ENCODE data around the gene CREB5. TPM values are rescaled to one million over a fixed set of nuclear protein-coding genes. Genes with fewer than 3 reads are reported as not detected.

The CREB5 gene
- total RNA-seq, 1 experiment from 2014 or later, result 5.2 TPM

DNA sequence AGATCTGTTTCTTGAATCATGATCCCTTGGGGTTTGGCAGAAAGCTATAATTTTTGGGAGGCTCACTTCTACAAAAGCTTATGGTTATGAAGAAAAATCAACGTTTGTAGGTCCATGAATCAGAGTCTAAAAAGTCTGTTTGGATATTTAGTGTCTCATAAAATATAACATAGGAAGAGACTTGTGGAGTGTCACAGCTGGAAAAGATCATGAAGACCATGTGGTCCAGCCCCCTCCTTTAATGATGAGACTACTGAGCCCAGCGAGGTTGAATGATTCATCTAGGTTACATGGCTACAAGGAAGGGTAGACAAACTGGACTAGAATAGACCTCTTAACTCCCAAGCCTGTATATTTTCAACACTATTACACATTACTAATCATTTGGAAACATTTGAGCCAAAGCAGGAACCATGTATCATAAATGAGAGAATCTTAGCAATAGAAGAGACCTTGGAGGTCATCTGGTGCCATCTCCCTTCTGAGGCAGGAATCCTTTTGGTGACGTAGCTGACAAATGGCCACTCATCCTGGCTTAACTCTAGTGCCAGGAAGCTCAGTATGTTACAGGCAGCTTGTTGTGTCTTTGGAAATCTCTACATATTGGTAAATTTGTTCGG lies 152.5 kb downstream of the CREB5 start:
- Histone ChIP-seq H3K79me2 (ENCODE audit: low read length) (no peaks in the 10 kb centered on the region), H3F3A (ENCODE audit: low read length, unreplicated experiment) (no peaks in the 10 kb centered on the region), H3K4me2 (ENCODE audit: low read length) (no peak overlapping the region), H3K9ac (ENCODE audit: low read length) (no peak overlapping the region), H3K27ac (ENCODE audit: low read length) (no peak overlapping the region), H3K27me3 (ENCODE audit: low read length) (no peaks in the 10 kb centered on the region; the same call in 1 of the 2 replicates), H3K4me3 (ENCODE audit: low read length) (no peak overlapping the region), H3K9me2 (replicated peaks; ENCODE audit: low read length) (no peaks in the 10 kb centered on the region), H4K20me1 (ENCODE audit: low read length) (no peaks in the 10 kb centered on the region), H2AFZ (ENCODE audit: low read length) (no peak overlapping the region), H3K36me3 (ENCODE audit: low read depth, low read length) (no peaks in the 10 kb centered on the region), H3K9me3 (ENCODE audit: low read length) (no peaks in the 10 kb centered on the region), H3K4me1 (ENCODE audit: insufficient read depth, low read length) (no peaks in the 10 kb centered on the region)
- ChIA-PET CTCF (no interaction called here), POLR2A (ENCODE audit: unreplicated experiment) (no interaction called here)
- no TSS peak for BruUV-seq (replicated peaks)
- ATAC-seq (no peak), DNase-seq (no peak)
- TF ChIP-seq EZH2phosphoT487 (IDR thresholded peaks at IDR 0.05; ENCODE audit: borderline replicate concordance, low read length) (no peak), EZH2 (IDR thresholded peaks at IDR 0.05; ENCODE audit: low read length, unreplicated experiment) (no peak)
- TF ChIP-seq, protein P1, sequence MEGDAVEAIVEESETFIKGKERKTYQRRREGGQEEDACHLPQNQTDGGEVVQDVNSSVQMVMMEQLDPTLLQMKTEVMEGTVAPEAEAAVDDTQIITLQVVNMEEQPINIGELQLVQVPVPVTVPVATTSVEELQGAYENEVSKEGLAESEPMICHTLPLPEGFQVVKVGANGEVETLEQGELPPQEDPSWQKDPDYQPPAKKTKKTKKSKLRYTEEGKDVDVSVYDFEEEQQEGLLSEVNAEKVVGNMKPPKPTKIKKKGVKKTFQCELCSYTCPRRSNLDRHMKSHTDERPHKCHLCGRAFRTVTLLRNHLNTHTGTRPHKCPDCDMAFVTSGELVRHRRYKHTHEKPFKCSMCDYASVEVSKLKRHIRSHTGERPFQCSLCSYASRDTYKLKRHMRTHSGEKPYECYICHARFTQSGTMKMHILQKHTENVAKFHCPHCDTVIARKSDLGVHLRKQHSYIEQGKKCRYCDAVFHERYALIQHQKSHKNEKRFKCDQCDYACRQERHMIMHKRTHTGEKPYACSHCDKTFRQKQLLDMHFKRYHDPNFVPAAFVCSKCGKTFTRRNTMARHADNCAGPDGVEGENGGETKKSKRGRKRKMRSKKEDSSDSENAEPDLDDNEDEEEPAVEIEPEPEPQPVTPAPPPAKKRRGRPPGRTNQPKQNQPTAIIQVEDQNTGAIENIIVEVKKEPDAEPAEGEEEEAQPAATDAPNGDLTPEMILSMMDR (conservative IDR thresholded peaks at IDR 0.05; ENCODE audit: low read depth, low read length), result no peak
- intact Hi-C loops (cut with micrococcal nuclease), result no loop called here

DNA sequence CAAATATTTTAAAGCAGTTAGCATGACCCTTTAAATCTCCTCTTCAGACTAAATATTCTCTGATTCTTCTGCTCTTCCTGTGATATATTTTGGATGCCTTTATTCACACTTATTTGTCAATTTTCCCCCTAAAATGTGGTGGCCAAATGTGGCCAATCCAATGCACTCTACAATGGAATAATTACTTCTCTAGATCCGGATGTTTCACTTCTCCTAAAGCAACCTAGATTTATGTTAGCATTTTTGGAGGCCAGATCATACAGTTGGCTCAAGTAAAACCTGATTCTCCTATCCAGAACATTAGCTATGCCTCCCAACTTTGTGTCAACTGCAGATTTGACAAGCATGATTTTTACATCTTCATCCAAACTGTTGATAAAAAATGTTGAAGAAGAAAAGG lies 153.7 kb downstream of the CREB5 start:
- no peak overlapping the region for H2AFZ ChIP-seq (ENCODE audit: low read length)
- TF ChIP-seq EZH2 (IDR thresholded peaks at IDR 0.05; ENCODE audit: low read length, unreplicated experiment) (no peak), EZH2phosphoT487 (IDR thresholded peaks at IDR 0.05; ENCODE audit: borderline replicate concordance, low read length) (no peak)
- TF ChIP-seq, protein P1 (conservative IDR thresholded peaks at IDR 0.05; ENCODE audit: low read depth, low read length), result no peak
- H3K9ac ChIP-seq (ENCODE audit: low read length), result no peak overlapping the region
- no peaks in the 10 kb centered on the region for H3K9me2 ChIP-seq (replicated peaks; ENCODE audit: low read length)
- H3K36me3 ChIP-seq (ENCODE audit: low read depth, low read length), result no peaks in the 10 kb centered on the region
- H3K79me2 ChIP-seq (ENCODE audit: low read length), result no peaks in the 10 kb centered on the region
- H3K27ac ChIP-seq (ENCODE audit: low read length), result no peak overlapping the region
- no peaks in the 10 kb centered on the region for H3K9me3 ChIP-seq (ENCODE audit: low read length)
- peaks cover 9% of the 10 kb centered on the region for H3K4me1 ChIP-seq (ENCODE audit: insufficient read depth, low read length)
- no peaks in the 10 kb centered on the region; the same call in 1 of the 2 replicates for H3K27me3 ChIP-seq (ENCODE audit: low read length)
- no peak for ATAC-seq
- no peaks in the 10 kb centered on the region for H4K20me1 ChIP-seq (ENCODE audit: low read length)
- intact Hi-C loops (cut with micrococcal nuclease), result no loop called here
- no peaks in the 10 kb centered on the region for H3F3A ChIP-seq (ENCODE audit: low read length, unreplicated experiment)
- ChIA-PET POLR2A (ENCODE audit: unreplicated experiment) (no interaction called here), CTCF (no interaction called here)
- BruUV-seq (replicated peaks), result no TSS peak
- no peak overlapping the region for H3K4me3 ChIP-seq (ENCODE audit: low read length)
- no peak overlapping the region for H3K4me2 ChIP-seq (ENCODE audit: low read length)
- DNase-seq, result no peak

Measured in PC-3 (cell line).